Measurements from ENCODE around the gene SIX5.

The SIX5 gene

DNA sequence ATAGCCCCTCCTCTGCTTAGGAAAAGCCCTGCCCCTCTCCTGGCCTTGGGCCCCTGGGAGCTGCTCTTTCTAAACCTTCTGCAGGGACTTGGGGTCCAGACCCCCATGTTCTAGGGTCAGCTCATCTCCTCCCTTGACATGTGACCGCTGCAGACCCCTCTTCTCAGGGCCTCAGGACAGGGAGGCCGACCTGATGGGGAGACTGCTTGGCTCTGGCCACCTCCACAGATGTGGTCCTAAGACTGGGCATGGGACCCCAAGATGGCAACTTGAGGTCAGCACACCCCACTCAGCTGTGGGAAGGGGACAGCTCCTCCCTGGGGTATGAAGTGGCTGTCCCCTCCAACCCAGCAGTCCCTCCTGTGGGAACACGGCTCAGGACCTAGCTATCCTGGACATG is 3.9 kb upstream of the SIX5 start:
- DNase-seq, result no peak

DNA sequence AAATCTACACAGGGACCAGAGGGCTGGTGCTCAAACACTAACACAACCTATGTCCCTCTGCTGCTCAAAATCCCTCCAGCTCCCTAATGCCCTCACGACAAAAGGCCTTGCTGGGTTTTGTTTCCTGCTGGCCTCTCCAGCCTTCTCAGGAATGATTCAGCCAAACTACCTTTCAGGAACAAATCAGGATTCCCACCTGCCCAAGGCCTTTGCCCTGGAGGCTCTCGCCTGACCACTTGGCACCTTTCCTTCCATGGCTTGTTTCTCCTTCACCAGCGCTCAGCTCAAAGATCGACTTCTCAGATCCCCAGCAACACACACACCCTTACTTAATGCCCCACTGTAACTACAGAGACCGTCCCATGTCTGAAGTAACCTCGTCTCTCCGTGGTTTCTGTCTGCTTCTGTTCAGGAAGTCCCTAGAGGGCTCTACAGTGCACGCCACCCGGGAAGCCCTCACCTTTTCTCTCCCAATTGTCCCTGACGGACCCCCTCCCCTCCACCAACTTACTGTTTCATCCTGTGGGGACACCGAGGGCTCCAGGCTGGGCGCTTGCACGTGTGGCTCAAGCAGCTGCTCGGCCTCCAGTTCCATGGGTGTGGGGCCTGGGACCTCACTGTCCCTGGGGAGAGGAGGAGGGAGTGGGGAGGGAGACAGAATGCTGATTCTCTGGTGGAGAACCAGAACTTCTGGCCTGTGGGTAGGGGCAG is 3.2 kb upstream of the SIX5 start:
- no peak for DNase-seq

DNA sequence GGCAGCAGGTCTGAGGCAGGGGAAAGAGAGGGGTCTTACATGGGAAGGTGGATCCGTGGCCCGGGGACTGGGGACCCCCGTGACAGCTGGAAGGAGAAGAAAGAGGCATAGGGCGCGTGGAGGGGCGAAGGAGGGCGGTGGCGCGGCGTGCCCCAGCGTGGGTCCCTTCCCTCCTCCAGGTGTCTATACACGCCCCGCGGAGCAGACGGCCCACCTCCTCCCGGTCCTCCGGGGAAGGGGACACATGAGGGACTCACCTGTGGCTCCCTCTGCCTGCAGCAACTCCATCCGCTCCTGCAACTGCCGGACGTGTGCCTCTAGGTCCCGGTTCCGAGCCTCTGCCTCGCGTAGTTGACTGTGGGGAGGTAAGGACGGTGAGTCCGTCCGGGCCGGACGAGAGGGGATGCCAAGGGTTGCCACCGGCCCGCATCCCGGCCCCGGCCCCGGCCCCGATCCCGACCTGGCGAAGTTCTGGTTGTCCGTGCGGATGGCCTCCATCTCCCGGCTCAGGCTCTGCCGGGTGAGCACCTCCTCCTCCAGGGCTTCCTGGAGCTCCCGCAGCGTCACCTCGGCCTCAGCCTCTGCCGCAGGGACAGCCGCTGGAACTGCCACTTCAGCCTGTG is 2.4 kb upstream of the SIX5 start:
- no peak for DNase-seq

DNA sequence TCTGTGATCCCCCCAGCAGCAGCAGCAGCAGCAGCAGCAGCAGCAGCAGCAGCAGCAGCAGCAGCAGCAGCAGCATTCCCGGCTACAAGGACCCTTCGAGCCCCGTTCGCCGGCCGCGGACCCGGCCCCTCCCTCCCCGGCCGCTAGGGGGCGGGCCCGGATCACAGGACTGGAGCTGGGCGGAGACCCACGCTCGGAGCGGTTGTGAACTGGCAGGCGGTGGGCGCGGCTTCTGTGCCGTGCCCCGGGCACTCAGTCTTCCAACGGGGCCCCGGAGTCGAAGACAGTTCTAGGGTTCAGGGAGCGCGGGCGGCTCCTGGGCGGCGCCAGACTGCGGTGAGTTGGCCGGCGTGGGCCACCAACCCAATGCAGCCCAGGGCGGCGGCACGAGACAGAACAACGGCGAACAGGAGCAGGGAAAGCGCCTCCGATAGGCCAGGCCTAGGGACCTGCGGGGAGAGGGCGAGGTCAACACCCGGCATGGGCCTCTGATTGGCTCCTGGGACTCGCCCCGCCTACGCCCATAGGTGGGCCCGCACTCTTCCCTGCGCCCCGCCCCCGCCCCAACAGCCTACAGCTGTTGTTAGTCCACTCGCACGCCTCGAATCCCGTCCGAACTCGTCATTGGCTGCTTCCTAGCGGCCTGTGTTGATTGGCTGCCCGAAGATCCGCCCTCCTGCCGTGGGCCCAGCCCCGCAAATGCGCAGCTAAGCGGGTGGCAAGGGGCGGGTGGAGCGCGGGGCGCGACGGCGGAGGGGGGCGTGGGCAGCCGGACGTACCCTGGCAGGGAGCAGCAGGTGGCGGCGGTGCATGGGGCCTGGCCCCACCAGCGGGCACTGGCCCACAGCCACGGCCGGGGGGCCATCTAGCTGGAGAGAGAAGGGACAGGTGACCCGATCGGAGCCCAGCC is 1.4 kb upstream of the SIX5 start:
- peak; percentile 90 for DNase-seq

DNA sequence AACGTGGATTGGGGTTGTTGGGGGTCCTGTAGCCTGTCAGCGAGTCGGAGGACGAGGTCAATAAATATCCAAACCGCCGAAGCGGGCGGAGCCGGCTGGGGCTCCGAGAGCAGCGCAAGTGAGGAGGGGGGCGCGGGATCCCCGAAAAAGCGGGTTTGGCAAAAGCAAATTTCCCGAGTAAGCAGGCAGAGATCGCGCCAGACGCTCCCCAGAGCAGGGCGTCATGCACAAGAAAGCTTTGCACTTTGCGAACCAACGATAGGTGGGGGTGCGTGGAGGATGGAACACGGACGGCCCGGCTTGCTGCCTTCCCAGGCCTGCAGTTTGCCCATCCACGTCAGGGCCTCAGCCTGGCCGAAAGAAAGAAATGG is 754 bp upstream of the SIX5 start:
- peak; percentile 55 for DNase-seq

DNA sequence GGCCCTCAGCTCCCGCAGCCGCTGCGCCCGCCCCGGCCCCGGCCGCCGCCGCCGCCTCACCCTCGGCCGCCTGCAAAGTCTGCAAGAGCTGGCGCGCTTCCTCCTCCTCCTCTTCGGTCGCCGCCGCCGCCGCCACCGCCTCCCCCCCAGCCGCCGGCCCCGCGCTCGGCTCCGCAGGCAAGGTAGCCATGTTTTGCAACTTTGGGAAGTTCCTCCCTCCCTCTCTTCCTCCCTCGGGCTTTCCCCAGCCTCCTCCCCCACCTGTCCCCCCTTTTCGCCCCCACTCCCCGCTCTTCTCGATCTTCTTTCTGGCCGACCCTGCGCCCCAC is 433 bp downstream of the SIX5 start:
- peak; percentile 50 for DNase-seq

DNA sequence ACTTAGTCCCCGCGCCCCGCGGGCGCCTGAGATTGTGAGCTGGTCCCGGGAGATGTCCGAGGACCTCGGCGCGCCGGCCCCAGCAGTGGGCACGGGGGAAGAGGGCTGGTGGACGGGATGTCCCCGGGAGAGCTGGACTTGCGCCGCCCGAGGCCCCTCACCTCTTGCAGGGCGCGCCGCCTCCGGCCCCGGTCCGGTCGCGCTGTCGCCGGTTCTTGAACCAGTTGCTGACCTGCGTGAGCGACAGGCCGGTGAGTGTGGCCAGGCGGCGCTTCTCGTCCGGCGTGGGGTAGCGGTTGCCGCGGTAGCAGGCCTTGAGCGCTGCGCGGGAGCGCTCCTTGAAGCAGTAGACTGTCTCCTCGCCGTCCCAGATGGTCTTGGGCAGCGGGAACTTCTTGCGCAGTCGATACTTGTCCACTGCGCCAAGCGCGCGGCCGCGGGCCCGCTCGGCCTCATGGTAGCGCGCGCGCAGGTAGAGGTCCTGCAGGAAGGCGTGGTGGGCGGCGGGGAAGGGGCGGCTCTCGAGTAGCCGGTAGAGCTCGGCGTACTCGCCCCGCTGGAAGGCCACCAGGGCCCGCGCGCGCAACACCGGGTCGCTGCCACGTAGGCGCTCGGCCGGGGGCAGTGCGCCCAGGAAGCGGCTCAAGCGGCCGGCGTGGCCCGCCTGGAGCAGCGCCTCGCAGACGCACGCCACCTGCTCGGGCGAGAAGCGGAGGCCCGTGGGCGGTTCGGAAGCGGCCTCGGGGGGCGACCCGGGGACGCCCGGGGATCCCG is 984 bp downstream of the SIX5 start:
- DNase-seq, result no peak

DNA sequence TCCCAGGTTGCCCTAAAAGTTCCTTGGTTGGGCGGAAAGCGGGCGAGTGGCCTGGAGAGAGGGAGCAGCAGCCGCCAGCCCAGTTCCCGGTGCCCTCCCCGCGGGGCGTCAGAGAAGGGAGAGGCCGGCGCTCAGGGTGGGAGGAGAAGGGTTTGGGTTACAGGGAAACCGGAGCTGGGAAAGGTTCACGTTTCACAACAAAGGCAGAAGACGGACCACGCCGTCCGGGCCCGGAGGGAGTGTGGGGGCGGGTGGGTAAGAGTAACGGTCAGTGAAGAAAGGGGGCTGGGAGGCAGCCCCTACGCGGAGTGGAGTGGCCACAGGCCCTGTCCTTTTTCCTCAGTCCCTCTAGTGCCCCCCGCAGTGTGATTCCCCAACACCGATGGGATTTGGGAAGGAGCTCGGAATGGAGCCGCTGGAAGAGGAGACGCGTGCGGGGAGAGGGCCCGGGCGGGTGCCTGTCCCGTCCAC is 1.6 kb downstream of the SIX5 start:
- no peak for DNase-seq

DNA sequence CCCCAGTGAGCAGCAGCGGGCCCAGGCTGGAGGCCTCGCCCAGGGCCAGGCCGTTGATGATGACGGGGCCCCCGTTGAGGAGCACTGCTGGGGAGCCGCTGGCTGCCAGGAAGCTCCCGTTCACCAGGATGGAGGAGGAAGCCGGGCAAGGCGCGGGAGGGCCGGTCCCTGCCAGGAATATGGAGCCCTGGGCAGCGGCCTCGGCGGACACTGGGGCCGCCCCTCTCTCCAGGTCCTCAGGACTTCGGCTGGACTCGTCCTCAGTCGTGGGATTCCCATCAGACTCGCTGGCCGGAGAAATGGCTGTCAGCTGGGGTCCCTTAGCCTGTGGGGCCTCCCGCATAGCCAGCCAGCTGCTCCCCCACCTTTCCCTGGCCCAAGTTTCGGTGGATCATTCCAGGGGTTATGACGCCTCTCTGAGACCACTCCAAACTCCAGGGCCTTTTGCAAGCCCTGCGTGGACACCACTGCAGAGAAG is 2.1 kb downstream of the SIX5 start:
- DNase-seq, result no peak

DNA sequence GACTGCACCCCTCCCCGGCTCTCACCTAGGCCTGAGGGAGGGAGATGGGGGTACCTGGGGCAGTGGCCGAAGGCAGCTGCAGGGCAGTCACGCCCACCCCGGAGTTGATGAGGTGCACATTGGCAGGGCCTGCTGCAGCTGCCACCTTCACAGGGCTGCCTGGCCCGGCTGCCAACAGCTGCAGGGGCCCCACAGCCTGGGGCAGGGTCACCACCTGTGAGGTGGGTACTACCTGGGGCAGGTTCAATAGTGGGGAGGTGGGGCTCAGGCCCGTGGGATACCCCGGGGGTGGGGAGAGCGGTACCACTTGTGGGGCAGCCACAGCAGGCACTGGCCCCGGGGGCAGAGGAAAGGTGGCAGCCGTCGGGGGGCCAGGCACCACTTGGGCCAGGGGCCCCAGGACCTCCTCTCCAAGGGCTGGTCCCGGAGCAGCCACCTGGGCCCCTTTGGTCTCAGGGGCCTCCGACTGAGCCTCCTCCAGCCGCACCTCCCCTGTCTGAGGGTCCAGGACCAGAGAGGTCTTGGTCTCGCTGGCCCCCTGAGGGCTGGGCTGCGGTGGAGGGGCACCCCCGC is 2.7 kb downstream of the SIX5 start:
- DNase-seq, result no peak

DNA sequence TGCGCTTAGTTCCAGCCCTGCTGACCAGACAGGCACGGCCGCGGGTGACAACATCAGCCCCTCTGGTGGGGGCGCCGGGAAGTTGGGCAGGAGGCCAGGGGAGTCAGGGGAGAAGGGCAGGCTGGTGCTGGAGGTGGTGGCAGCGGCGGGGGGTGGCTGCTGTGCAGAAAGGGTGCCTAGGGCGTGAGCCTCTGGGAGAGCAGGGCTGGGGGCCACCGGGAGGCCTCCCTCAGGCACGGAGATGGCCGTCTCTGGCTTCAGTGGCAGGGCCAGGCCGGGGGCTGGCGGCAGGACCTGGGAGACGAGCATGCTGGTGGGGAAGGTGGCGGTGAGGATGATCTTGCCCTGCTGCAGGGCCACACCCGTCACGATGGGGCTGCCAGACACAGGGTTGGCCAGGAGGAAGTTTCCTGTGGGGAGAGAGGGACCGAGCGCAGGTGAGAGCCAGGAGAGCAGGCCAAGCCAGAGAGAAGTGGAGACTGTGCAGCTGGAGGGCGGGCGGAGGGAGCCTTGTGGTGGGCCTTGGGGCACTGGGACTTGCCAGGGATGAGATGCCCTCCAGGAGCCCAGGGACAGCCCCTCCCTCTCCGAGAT is 3.3 kb downstream of the SIX5 start:
- no peak for DNase-seq

DNA sequence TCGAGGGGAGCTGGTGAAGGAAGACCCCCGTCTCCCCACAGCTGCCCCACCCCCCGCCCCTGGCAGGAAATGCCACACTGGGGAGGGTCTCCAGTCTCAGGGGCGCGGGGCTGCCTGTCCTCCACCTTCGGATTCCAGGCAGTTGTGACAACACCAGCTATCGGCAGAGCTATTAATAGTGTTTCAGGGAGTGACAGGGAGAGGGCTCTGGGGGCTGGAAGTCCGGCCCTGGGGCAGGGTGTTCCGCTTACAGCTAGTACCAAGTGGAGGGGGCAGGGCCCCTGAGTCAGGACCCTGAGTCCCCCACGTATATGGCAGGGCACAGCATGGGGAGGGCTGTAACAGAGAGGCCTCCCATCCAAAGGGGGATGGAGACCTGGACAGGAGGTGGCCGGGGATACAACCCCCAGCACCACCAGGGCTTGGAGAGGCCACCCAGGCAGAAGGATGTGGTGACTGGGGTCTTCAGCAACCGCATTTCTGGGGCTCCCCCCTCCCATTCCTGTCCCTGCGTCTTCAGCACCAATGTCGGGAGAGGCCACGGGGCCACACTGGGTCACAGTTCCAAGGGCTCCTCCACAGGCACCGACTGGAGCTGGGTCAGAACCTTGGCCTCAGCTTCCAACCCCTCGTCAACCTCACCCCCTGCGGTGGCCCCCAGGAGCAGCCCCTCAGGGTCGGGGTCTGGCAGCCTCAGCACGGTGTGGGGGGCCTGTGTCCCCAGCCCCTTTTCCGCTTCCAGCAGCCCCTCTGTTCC is 3.9 kb downstream of the SIX5 start:
- no peak for DNase-seq

DNA sequence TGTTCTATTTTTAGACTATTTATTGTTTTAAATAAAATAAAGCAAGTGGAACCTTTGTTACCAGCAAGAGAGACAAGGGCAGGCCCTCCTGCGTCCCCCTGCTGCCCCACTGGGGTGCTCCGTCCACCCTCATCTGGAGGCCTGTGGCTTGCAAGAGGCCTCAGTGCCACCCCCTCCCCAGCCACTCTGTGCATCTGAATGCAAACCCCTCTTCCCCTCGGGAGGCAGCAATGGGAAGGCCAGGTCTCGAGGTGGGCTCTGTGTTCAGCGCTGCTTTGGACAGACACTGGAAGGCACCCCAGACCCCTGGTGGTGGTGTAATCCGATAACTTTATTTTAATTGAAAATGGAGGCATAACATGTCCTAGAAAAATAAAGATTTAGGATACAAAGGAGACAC is 4.6 kb downstream of the SIX5 start:
- DNase-seq, result no peak

DNA sequence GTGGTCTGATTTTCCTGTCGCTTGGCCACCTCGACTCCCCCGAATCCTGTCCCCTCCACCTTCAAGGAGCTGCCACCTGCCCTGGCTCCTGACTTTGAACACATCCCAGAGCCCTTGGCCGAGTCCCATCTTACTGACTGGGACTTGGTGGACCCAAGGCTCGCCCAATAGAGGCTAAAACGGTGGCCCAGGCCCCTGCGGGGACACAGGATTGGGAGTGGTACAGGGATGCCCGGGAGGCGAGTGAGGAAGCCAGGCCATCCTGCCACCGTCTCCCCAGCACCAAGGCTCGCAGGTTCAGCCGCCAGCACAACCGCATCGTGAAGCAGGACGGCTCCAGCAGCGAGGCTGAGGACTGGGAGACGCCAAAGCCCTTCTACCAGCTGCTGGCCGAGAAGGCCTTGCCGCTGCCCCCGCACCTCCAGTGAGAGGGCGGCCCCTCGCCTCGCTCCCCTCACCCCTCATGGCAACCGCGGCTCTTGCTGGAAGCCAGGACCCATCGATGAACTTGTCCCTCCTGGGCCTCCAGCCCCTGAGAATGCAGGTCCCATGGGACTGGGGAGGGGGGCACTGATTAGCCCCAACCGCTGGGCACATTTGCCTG is 5.3 kb downstream of the SIX5 start:
- no peak for DNase-seq

DNA sequence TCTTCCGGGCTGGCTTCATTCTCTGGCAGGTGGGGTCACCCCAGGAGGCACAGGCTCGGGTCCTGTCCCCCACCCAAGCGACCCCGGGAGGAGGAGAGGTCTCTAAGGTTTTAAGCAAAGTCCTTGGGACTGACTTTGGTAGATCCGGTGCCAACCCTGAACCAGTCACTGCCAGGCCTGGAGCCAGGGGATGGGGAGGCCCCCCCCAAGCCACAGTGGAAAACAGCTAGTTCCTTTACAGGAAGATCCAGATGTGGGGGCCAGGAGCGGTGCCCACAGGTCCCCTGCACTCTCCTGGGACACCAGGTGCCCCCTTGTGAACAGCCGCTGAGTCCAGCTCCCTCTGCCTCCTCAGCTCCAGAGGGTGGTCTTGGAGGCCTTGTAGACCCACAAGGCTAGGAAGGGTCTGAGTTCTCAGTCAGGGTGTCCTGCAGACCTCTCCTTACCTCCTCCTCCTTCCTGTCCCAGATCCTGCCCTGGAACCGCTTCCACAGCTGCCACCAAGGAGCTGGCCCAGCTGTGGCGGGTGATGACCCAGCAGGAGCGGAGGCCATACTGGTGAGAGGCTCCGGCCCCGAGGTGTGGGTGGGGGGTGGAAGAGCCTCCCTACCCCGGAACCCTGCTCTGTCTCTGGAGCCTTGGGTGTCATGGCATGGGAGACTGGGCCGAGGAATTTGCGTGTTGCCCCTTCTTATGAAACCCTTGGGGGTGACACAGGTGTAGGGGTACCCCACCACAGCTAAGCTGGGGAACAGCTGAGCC is 6.0 kb downstream of the SIX5 start:
- DNase-seq, result no peak

DNA sequence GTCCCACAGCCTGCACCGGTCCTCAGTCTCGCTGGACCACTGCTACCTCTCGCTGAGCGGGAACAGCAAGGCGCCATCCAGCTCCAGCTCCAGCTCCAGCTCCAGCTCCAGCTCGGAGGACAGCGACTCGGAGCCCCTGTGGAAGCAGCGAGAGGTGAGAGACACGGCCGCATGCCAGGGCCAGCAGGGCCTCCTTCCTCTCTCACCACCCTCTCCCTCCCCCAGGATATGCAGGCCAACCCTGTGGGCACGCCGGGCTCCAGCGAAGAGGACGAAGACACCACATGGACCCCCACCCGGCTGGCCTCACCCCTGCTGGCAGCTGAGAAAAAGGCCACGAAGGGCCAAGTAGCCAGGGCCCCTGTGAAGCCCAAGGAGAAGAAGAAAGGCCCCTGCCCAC is 7.3 kb downstream of the SIX5 start:
- no peak for DNase-seq

DNA sequence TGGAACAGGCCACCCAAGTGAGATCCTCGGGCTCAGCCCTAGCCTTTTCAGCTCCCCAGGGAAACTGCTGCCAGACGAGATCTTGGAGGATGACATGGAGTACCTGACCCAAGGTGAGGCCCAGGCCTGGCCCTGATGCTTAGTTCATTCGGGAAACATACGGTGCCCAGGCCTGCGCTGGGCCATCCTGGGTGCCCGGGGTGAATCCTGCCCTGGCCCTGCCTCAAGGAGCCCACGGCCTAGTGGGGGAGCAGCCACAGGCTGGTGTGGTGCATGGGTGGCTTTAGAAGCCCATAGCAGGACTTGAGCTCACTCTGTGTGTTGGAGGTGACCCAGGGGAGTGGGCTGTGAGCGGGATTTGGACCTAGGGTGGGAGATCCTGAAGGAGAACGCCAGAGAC is 10.1 kb downstream of the SIX5 start:
- no peak for DNase-seq

DNA sequence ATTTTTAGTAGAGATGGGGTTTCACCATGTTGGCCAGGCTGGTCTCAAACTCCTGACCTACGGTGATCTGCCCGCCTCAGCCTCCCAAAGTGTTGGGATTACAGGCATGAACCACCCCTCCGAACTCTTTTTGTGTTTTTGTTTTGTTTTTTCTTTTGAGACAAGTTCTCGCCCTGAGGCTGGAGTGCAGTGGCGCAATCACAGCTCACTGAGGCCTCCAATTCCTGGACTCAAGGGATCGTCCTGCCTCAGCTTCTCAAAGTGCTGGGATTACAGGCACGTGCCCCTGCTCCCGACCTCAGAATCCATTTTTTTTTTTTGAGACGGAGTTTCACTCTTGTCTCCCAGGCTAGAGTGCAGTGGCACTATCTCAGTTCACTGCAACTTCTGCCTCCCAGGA is 11.4 kb downstream of the SIX5 start:
- DNase-seq, result no peak

DNA sequence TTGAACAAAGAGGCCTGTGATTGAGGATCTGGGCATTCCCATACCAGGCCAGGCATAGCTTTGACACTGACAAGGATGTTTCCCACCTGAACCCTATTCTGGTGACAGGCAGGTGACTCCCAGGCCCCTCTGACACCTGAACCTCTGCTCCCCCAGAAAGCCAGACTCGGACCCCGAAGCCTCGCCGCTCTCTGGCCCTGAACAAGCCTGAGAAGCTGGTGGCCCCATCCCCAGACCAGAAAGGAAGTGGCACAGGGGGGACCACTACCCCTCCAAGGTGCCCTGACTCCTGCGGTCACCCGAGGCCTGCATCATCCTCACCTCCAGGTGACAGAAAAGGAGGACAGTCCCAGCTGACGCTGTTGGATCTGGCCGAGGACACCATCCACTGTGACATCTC is 14.7 kb downstream of the SIX5 start:
- DNase-seq, result no peak

DNA sequence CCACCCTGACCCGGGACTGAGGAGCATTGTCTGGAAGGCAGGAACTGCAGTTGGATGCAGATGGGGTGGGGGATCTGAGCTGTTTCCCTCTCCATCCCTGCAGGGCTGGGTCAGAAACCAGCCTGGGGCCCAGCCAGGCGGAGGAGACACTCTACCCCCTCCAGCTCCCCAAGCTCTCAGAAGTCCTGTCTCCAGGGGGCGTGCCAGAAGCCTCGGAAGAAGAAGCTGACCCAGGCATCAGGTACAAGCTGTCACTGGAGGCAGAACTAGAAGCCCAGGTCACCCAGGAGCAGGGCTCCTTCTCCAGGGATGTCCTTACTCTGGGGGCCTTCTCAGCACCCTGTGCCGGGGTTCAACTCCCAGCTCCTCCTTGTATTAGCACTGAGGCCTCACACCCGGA is 15.5 kb downstream of the SIX5 start:
- DNase-seq, result no peak
